Urothelium cell line (cell line): Measurements from ENCODE around the gene ACSS1.

Experiments used
- DNase-seq: peaks from one replicate; pipeline ENCODE4 v3.0.0; 2011; ENCODE audit warnings: low spot score, mixed read lengths
- FAIRE-seq: peaks from 2 replicates; lab custom pipeline; 2011; peaks lifted over from hg19 to GRCh38; lab: Jason Lieb, UNC

ACSS1 gene

DNA sequence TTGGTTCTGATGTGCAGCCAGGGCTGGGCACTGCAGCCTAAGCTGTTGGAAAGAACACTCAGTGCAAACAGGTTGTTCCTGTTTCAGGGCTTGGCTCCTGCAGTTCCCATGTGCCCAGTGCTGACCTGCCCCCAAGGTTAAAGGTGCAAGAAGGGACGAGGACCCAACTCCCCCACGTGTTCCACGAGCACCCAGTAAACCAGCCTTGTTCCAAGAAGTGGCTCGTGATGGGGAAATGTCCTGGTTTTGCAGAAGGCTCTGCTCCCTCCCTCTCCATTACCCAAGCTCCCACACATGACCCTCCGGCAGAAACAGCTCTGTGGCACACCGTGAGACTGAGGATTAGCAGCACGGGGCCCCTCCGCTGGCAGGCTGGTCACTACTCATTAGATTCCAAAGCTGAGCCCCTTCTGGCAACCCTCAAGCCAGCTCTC, 9.4 kb downstream of the ACSS1 start:
- DNase-seq = no peak
- FAIRE-seq = no peak

DNA sequence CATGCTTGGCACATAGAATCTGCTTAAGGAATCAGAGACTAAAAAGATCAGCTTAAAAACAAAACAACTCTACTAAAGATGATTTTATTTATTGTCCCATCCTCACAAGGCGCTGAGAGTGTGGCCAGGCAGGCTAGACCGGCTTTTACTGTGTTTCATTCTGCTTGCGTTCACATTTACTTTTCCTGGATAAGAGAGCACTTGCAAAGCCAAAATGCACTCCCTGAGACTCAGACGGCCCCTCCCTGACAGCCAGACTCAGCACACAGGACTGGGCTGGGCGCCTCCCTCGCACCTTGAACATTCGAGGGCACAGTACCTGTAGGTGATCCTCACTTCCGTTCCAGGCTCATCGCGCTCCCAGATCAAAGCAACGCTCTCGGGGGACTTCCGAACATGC, 10.2 kb downstream of the ACSS1 start:
- FAIRE-seq (no peak), DNase-seq (no peak)

DNA sequence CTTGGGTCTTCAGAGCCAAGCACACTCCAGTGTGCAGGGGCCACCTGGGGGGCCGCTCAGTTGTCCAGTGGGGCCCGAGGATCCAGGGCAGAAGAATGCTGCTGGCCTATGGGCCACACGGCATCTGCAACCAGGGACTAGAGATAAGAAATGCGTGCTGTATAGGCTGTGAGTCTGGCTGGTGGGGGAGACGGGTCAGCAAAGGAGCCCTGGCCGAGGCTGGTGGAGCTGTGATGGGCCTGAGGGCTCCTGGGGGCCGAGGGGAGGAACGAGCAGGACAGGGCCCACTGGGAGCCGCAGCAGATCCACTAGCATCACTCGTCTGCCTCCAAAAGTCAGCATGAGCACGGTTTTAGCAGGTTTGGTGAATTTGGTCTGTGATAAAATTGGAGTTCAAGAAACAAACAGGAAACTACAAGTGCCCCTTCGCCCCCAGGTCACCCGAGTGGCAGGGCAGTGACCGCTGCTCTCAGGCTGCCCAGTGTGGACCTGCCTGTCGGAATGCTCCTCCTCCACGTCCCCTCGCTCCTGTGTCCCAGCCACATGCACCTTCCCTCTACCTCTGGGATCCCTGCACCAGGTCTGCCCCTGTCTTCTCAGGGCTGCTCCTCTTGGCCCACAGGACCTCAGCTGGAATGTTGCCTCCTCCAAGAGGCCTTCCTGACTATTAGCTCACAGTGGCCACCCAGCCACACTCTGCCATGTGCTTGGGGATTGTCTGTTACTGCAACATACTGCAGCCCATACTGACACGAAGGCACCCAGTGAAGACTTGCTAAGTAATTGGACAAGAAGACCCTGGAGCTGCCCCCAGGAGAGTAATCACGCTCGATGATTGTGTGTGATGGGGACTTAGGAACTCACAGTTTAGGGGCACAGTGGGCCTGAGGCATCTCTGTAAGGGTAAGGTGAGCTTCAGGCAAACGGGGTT, 10.9 kb downstream of the ACSS1 start:
- DNase-seq (no peak), FAIRE-seq (no peak)

DNA sequence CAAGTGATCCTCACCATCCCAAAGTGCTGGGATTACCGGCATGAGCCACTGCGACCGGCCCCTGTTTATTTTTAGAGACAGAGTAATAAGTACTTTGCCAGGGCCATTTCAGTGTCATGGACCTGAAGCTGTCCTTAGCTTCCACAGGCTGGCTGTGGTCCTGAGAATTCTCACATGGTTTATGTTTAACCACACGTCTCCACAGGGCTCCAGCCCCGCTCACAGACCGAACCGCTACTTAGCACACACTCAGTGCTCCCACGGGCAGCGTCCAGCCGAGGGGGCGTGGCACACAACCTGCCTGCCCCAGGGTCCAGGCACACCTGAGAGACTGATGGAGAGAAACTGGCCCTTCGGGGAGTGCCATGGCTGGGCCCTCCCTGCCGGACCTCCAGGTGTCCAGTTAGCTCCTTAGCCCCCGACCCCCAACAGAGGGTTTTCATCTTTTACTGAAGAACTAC, 11.7 kb downstream of the ACSS1 start:
- FAIRE-seq = no peak
- DNase-seq = no peak

GRCh38 chr20:25045343-25045712, 12.6 kb downstream of the ACSS1 start:
- no peak for FAIRE-seq
- DNase-seq = no peak

DNA sequence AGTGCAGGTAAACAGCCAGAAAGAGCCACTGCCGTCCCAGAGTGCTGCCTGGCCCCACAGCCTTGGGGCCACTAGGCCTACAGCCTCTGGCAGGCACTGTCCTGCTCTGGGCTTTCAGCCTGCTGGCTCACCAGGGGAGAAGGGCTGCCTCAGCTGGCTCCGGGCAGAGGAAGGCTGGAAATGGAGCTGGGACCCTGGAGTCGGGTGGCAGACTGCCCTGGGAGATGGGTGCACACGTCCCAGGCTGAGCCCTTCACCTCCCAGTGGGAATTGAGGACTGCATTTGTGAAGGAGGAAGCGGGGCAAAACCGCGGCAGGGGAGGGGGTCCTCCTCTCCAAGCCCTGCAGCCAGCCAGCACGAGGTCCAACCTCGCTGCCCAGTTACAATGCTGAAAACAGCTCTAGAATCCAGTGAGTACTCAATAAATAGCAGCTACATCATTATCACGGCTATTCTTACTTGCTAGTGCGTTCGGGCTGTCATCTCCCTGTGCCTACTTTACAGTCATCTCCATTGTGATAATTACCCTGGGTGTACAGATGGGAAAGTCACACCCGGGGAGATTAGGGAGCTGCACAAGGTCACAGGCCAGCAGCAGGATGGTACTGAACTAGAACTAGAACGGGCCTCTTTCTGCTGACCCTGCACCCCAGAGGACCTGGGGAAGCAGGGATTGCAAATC, 13.1 kb downstream of the ACSS1 start:
- DNase-seq (no peak), FAIRE-seq (no peak)

DNA sequence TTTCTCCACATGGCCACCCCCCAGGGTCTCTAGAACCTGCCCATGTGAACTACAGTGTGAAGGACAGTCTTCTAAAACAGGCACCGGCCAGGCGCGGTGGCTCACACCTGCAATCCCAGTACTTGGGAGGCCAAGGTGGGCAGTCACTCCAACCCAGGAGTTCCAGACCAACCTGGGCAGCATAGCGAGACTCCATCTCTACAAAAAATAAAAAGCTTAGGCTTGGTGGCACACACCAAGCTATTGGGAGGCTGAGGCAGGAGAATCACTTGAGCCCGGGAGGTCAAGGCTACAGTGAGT, 13.7 kb downstream of the ACSS1 start:
- DNase-seq = no peak
- no peak for FAIRE-seq

DNA sequence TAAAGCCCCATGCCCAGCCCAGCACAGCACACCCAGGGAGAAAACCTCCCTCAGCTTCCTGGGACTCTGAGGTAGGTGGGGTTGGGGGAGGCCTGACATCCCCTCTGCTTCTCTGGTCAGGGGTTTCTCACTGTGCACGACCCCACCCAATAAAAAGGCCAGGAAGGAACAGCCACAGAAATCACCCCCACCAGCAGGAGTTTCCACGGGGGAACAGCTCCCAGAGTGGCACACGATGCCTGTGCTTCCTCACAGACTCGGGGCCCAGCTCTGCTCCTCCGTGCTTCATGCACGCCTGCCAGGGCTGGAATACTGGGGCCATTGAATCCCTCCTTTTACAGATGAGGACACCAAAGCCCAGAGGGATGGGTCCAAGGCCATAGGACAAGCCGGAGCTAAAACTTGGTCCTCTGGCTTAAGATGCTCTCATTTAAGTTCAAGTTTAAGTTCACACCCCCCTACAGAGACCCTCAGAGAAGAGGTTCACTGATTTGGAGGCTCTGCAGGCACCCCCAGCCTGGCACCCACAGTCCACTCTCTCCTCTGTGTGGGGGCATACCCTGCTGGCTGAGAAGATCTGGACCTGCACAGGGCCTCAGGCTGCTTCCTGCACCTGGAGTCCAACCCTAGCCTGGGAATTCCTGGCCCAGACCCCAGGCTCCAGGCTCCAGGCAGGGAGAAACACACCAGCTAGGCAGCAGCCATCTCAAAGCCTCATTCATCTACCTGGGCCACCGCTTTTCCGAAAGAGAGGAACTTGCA, 14.3 kb downstream of the ACSS1 start:
- FAIRE-seq = no peak
- DNase-seq = no peak

- no peak for DNase-seq
- no peak for FAIRE-seq
Observed at GRCh38 chr20:25042531-25043498, 15.1 kb downstream of the ACSS1 start.

DNA sequence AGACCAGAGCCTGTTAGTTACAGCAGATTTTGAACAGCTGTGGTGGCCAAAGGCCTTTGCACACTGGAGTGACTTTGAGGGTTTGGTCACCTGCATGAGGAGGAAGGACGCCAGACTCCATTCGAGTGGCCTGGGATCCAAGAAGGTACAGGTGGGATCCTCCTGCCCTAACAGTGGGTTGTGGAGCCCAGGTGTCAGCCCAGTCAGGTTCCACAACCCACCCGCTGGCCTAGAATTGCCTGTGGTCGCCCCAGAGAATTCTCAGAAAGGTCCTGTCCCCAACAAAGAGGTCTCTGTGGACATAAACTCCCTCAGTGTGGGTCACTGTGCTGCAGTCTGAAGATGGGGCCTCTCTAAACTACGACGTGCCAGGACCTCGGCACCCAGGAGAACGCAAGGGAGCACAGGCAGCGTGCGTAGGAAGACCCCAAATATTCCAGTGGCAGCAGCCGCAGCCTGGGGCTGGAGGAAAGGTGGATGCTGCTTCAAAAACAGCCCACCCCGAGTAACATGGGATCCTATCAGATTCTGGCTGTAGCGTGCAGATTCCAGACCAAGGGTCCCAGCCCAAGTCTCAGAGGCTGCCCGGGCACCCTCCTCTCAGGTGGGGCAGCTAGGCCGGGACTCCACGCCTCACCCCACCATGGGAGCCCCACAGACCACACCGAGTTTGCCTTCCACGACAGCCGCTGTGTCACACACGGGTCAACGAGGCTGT, 16.0 kb downstream of the ACSS1 start:
- no peak for FAIRE-seq
- DNase-seq = no peak

DNA sequence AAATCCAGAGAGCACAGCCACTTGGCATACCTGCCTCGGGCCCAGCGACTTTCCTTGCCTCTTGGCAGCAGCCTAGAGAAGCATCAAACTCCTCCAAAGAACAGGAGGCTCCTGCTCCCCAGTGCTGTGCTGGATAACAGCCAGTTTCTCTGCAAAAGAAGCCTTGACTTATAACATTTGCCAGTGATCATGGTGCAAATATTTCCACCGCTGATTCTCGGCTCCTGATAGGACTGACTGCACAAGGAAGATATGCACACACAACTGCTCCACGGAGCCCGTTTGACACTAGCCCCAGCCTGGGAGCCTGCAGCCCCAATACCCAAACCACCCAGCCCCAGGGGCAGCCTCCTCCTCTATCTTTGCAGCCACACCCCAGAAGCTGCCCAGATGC, 17.5 kb downstream of the ACSS1 start:
- FAIRE-seq = no peak
- no peak for DNase-seq

- FAIRE-seq (no peak), DNase-seq (peak; percentile 58)
Observed at GRCh38 chr20:25039697-25040437, 18.1 kb downstream of the ACSS1 start.

GRCh38 chr20:25038591-25039015, 19.3 kb downstream of the ACSS1 start:
- DNase-seq (no peak), FAIRE-seq (no peak)

DNA sequence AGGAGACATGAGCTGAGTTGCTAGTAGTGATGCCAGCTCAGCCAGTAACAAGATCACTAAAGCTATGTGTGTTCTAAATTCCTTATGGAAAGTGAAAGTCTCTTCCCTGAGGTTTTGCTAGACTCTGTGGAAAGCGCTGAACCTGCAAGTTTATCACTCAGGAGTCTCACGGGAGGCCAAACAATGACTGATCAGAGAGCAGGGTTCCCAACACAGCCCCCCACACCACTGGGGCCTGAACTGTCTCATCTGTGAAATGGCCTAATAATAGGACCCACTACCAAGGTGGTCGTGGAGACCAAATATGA, 19.9 kb downstream of the ACSS1 start:
- FAIRE-seq (no peak), DNase-seq (no peak)

- no peak for FAIRE-seq
- DNase-seq = no peak
Observed at GRCh38 chr20:25037288-25038102, 20.4 kb downstream of the ACSS1 start.

DNA sequence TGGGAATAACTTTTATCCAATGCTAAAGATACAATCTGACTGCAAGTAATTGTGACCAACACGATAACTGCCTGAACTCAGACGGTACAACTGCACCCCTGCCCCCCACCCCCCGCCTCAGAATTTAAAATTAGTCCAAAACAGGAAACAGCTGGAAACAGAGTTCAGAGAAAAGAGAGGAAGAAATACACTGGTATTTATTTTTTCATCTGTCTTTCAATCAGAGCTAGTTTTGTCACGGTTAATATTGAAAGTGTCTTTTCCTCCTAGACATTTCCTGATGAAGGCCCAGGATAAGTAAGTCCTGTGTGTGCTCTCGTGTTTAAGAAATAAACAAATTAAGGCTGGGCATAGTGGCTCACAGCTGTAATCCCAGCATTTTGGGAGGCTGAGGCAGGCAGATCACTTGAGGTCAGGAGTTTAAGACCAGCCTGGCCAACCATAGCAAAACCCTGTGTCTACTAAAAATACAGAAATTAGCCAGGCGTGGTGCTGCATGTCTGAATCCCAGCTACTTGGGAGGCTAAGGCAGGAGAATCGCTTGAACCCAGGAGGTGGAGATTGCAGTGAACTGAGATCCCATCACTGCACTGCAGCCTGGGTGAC, 21.5 kb downstream of the ACSS1 start:
- no peak for DNase-seq

DNA sequence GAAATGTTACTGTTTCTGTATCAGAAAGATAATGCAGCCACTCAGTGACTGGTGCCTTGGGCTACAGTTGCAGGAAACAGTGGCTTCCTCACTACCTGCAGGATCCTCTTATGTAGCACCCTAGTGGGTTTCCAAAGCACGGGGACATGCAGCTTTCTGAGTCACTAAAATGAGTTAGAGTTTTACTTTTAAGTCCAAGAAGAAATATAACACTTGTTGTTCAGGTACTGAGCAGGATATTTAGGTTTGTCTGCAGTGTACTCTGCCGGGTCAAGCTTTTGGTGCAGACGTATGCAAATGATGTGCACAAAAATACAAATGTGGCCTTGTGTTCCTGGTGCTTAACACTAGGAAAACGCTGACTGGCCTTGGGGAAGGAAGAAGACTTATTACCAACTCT, 22.0 kb downstream of the ACSS1 start:
- DNase-seq = no peak
- FAIRE-seq = no peak

More for the DNA sequence above, 21.5 kb downstream of the ACSS1 start:
- no peak for FAIRE-seq

- no peak for FAIRE-seq
- no peak for DNase-seq
Observed at GRCh38 chr20:25033924-25034300, 24.0 kb downstream of the ACSS1 start.
